GM19463 (cell line): ENCODE data around the gene RFX8.
"Not testable (repeated sequence)": the region's sequence is repeated elsewhere in the genome, so short reads cannot be mapped to it uniquely, and the experiment has no call there.

ENCODE experiments used
- ATAC-seq: cut with Tn5 transposase; IDR thresholded peaks from one replicate; pipeline ENCODE4 v1.9.1; 2021; ENCODE audit warnings: mild to moderate bottlenecking, moderate library complexity; ENCODE audit not compliant: unreplicated experiment

Gene RFX8

GRCh38 chr2:101354420-101355311, 120.2 kb downstream of the RFX8 start:
- no peak for ATAC-seq

GRCh38 chr2:101352631-101353030, 122.3 kb downstream of the RFX8 start:
- not testable (repeated sequence) for ATAC-seq

DNA sequence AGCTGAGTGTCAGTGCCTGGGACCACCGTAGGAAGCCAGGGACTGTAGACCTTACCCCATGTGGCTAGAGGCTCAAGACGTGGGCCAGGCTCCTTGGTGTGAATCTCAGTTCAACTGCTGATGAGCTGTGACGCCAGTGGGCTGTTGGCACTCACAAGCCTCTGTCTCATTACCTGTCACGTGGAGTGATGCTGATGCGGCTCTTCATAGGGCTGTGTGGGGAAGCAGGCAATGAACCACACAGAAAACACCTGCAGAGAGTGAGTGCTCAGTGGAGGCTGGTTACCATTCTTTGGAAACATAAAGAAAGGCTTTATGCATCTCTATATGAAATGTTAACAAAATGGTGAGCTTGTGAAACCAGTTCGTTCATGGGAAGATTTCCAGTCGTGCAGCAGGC, 123.7 kb downstream of the RFX8 start:
- no peak for ATAC-seq

GRCh38 chr2:101349893-101350662, 124.8 kb downstream of the RFX8 start:
- ATAC-seq, result no peak

- ATAC-seq, result no peak
Observed at GRCh38 chr2:101348883-101349282, 126.0 kb downstream of the RFX8 start.
